OCI-LY3 (cell line): Measurements from ENCODE around the gene LPCAT1.
A peak's percentile ranks its signal among the peaks of the same experiment; 100 is the strongest.

ENCODE experiments used
- H2AFZ ChIP-seq: fragments of 200-600, 300-600 bp; shearing (Covaris generic); 2 replicates; pipeline ENCODE4 v1.6.0; 2014; ENCODE audit warnings: antibody characterized with exemption, low read depth, low read length
- H3K27ac ChIP-seq: fragments of 200-600, 300-600 bp; sonication (generic); 2 replicates; pipeline ENCODE4 v1.5.1; 2014; ENCODE audit warnings: mild to moderate bottlenecking, low read length, moderate library complexity, mixed read lengths
- H3K27me3 ChIP-seq: fragments of 200-600, 300-600 bp; sonication (generic); 2 replicates; pipeline ENCODE4 v1.6.1; 2014; ENCODE audit warnings: low read depth, low read length, mixed read lengths
- H3K36me3 ChIP-seq: fragments of 200-600, 300-600 bp; sonication (generic); replicated peaks from 2 replicates; pipeline ENCODE3; 2014; ENCODE audit warnings: low read depth, low read length, mixed read lengths
- H3K4me1 ChIP-seq: fragments of 300-600, 200-600 bp; sonication (generic); 2 replicates; pipeline ENCODE4 v1.6.1; 2014; ENCODE audit warnings: low read length, mixed read lengths
- H3K4me2 ChIP-seq: fragments of 200-600, 300-600 bp; sonication (generic); 2 replicates; pipeline ENCODE4 v1.6.1; 2014; ENCODE audit warnings: low read length, mixed read lengths
- H3K4me3 ChIP-seq: fragments of 300-600, 200-600 bp; sonication (generic); 2 replicates; pipeline ENCODE4 v1.5.1; 2014; ENCODE audit warnings: antibody characterized with exemption, mild to moderate bottlenecking, low read length, moderate library complexity
- H3K79me2 ChIP-seq: fragments of 300-600, 200-600 bp; shearing (Covaris generic); 2 replicates; pipeline ENCODE4 v1.6.1; 2014; ENCODE audit warnings: mild to moderate bottlenecking, low read length, mixed read lengths
- H3K9ac ChIP-seq: fragments of 300-600, 200-600 bp; shearing (Covaris generic); 2 replicates; pipeline ENCODE4 v1.6.0; 2014; ENCODE audit warnings: mild to moderate bottlenecking, low read length, moderate library complexity
- H3K9me3 ChIP-seq: fragments of 200-600, 300-600 bp; shearing (Covaris generic); 2 replicates; pipeline ENCODE4 v1.6.1; 2014; ENCODE audit warnings: low read length, mixed read lengths; ENCODE audit not compliant: insufficient read depth
- H4K20me1 ChIP-seq: fragments of 200-600, 300-600 bp; sonication (generic); 2 replicates; pipeline ENCODE4 v1.6.1; 2016; ENCODE audit warnings: low read length, mixed read lengths; ENCODE audit not compliant: insufficient read depth
- EZH2phosphoT487 ChIP-seq: fragments of 200-600 bp; shearing (Covaris generic); IDR thresholded peaks from 2 replicates; pipeline ENCODE4 v1.6.1; 2018; ENCODE audit warnings: antibody characterized with exemption, mixed run types, low read depth
- TF ChIP-seq, protein P1 (sequence below): fragments of 200-600, 300-600 bp; sonication (generic); IDR thresholded peaks from 2 replicates; pipeline ENCODE4 v1.5.1; 2014; ENCODE audit warnings: antibody characterized with exemption, low read length, low read depth

The LPCAT1 gene

DNA sequence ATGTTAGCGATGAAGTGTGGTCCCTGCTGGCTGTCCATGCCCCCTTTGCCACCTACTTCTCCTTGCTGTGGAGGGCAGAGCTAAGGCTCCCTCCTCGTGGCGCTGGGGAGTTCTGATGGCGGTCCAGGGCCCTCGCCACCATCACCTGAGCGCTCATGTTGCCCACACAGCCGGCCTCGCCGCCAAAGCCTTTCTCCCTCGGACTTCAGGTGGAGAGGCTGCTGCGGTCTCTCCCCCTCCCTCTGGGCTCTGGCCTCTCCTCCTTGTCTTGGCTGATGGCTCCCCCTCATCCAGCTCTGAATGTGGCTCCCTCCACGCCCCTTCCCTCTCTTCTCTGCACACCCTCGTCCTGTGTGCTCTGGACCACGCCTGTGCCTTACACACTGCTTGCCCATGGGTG, 14.5 kb upstream of the LPCAT1 start:
- Histone ChIP-seq H3K27ac (no peak overlapping the region), H3K9me3 (no peaks in the 10 kb centered on the region)

DNA sequence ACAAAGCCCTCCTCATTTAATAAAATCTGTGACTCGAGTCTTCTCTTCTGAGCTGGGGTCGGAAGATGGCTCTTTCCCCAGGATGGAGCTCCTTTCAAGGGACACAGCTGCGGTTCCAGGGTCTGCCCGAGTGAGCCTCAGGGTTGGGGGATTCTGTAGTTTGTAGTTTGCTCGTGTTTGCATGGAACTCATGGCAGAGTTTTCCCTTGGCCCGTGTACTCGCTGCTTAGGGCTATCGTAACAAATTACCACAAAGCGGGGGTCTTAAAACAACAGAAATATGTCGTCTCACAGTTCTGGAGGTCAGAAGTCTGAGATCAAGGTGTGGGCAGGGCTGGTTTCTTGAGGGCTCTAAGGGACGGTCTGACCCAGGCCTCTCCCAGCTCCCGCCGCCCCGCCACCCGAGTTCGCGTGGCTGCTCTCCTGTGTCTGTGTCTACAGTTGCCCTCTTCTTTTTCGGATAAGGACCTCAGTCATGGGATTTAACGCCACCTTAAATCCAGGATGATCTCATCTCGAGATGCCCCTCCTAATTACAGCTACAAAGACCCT, 13.9 kb upstream of the LPCAT1 start:
- Histone ChIP-seq H3K79me2 (no peaks in the 10 kb centered on the region), H3K27me3 (no peaks in the 10 kb centered on the region), H3K4me2 (no peak overlapping the region), H2AFZ (no peak overlapping the region), H3K9ac (no peak overlapping the region), H4K20me1 (no peaks in the 10 kb centered on the region), H3K27ac (no peak overlapping the region), H3K36me3 (no peaks in the 10 kb centered on the region), H3K4me1 (peaks cover 31% of the 10 kb centered on the region), H3K9me3 (no peaks in the 10 kb centered on the region), H3K4me3 (no peak overlapping the region)
- no peak for TF ChIP-seq EZH2phosphoT487
- TF ChIP-seq, protein P1, sequence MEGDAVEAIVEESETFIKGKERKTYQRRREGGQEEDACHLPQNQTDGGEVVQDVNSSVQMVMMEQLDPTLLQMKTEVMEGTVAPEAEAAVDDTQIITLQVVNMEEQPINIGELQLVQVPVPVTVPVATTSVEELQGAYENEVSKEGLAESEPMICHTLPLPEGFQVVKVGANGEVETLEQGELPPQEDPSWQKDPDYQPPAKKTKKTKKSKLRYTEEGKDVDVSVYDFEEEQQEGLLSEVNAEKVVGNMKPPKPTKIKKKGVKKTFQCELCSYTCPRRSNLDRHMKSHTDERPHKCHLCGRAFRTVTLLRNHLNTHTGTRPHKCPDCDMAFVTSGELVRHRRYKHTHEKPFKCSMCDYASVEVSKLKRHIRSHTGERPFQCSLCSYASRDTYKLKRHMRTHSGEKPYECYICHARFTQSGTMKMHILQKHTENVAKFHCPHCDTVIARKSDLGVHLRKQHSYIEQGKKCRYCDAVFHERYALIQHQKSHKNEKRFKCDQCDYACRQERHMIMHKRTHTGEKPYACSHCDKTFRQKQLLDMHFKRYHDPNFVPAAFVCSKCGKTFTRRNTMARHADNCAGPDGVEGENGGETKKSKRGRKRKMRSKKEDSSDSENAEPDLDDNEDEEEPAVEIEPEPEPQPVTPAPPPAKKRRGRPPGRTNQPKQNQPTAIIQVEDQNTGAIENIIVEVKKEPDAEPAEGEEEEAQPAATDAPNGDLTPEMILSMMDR, result no peak

More for the DNA sequence above, 14.5 kb upstream of the LPCAT1 start:
- no peaks in the 10 kb centered on the region for H4K20me1 ChIP-seq
- no peak overlapping the region for H2AFZ ChIP-seq
- H3K4me2 ChIP-seq, result no peak overlapping the region
- H3K9ac ChIP-seq, result no peak overlapping the region
- H3K36me3 ChIP-seq, result no peaks in the 10 kb centered on the region
- H3K27me3 ChIP-seq, result no peaks in the 10 kb centered on the region
- no peak for TF ChIP-seq EZH2phosphoT487
- no peak overlapping the region for H3K4me3 ChIP-seq
- H3K4me1 ChIP-seq, result peaks cover 30% of the 10 kb centered on the region
- H3K79me2 ChIP-seq, result no peaks in the 10 kb centered on the region

DNA sequence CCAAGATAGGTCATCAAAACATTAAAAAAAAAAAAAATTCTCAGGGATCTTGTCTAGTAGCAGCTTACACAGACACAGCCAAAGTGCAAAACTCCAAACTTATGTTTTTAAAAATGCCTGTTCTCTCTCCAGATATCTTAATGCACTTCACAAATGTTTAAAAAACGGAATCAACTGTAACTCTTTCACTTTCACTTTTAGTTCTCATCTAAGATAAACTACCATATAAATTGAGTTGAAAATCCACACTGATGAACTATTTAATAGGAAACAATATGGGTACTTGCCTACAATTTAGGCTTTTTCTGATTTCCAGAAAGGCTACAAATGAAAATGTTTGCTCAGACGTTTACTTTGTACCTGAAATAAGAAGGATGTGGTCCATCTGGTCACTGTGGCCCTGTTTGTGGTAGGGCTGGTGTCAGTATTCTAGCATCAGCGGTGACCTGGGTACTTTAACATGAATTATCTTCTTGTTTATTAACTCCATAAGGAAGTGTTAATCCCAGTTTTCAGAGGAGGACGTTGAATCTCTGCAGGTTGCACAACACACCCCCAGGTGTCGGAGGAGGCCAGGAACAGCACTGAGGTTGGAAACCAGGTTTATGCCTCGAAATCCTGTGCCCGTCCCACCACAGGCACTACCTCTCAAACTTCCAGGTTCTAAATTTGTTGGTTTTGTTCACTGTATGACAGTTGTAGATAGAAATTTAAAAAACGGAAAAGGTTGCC, 13.3 kb upstream of the LPCAT1 start:
- H2AFZ ChIP-seq, result no peak overlapping the region
- no peaks in the 10 kb centered on the region for H4K20me1 ChIP-seq
- H3K9ac ChIP-seq, result peak overlapping the region; percentile 57
- H3K79me2 ChIP-seq, result no peaks in the 10 kb centered on the region
- no peaks in the 10 kb centered on the region for H3K36me3 ChIP-seq
- H3K9me3 ChIP-seq, result no peaks in the 10 kb centered on the region
- H3K27ac ChIP-seq, result peak overlapping the region; percentile 92
- peak overlapping the region; percentile 60 for H3K4me3 ChIP-seq
- TF ChIP-seq, protein P1, result no peak
- TF ChIP-seq EZH2phosphoT487, result no peak
- H3K27me3 ChIP-seq, result no peaks in the 10 kb centered on the region
- H3K4me1 ChIP-seq, result peaks cover 36% of the 10 kb centered on the region
- peak overlapping the region; percentile 71 for H3K4me2 ChIP-seq

DNA sequence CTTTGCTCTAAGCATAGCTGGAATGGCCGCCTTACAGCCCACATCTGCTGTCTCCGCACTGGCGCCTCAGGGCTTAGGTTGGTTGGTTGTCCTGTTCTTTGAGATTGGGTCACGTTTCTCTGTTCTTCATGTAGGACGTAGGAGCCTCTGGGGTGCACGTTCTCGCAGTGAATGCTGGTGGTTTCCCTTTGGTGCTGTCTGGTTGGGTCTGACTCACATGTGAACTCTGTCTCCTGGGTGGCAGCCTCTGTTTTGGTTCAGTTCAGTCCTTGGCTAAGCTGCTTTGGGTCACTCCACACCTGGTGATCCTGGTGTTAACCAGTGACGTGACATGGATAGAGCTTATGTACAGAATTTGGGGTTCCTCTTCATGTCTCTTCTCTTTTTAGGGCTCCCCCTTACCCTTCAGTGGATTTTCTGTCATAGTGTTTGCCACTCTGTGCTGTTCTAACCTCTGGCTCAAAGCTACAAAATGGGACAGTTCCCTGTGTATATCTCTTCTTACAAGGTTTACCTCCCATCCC, 12.6 kb upstream of the LPCAT1 start:
- H3K4me1 ChIP-seq, result peaks cover 36% of the 10 kb centered on the region
- no peaks in the 10 kb centered on the region for H4K20me1 ChIP-seq
- peak overlapping the region; percentile 57 for H3K9ac ChIP-seq
- no peaks in the 10 kb centered on the region for H3K27me3 ChIP-seq
- H2AFZ ChIP-seq, result peak overlapping the region; percentile 62; the same call in 1 of the 2 replicates
- no peaks in the 10 kb centered on the region for H3K36me3 ChIP-seq
- peak overlapping the region; percentile 71 for H3K4me2 ChIP-seq
- no peaks in the 10 kb centered on the region for H3K79me2 ChIP-seq
- no peaks in the 10 kb centered on the region for H3K9me3 ChIP-seq
- peak overlapping the region; percentile 92 for H3K27ac ChIP-seq
- peak overlapping the region; percentile 60 for H3K4me3 ChIP-seq
- TF ChIP-seq, protein P1, result no peak
- TF ChIP-seq EZH2phosphoT487, result no peak
